HCT116 (cell line): Measurements from ENCODE around the gene BTBD9. TPM values are rescaled to one million over a fixed set of nuclear protein-coding genes. Genes with fewer than 3 reads are reported as not detected.

Experiments
- ATAC-seq: fragments of 200-7000 bp; cut with Tn5 transposase; 2 replicates; pipeline ENCODE4 v1.9.1; 2020; ENCODE audit warnings: mild to moderate bottlenecking, moderate library complexity
- BruUV-seq: library from RNA; stranded (reverse); fragments of 400-500 nt; replicated peaks from 2 replicates; lab custom pipeline; 2021; lab: Mats Ljungman, UMichigan
- CTCF ChIA-PET: fragments of 300-600 bp; sonication (Branson Sonifier 250); formaldehyde crosslinking; loops from one replicate; lab custom pipeline; 2021; ENCODE audit warnings: antibody characterized with exemption; lab: Charles Lee
- POLR2A ChIA-PET: fragments of 300-600, 350-600 bp; sonication (Branson Sonifier 250); formaldehyde crosslinking; loops from one replicate; lab custom pipeline; 2021; ENCODE audit warnings: antibody characterized with exemption; lab: Charles Lee
- RAD21 ChIA-PET, 2 experiments: fragments of 300-600 bp; sonication (Branson Sonifier 250); formaldehyde crosslinking; loops; one replicate each; lab custom pipeline; 2023; ENCODE audit warnings: low total read pairs in 2 of 2; ENCODE audit not compliant: uncharacterized antibody in 2 of 2, unreplicated experiment in 2 of 2, low non-redundant PET in 1 of 2; lab: Charles Lee
- DNase-seq: peaks from one replicate; pipeline ENCODE4 v3.0.0-alpha.2; 2010; ENCODE audit warnings: low read depth, low spot score
- H2AFZ ChIP-seq: fragments of 200-600 bp; shearing (Covaris generic), sonication (generic); 2 replicates; pipeline ENCODE4 v1.6.1; 2017; ENCODE audit warnings: low read depth, mixed run types, mixed read lengths, antibody characterized with exemption, low read length; ENCODE audit not compliant: poor library complexity, severe bottlenecking
- H3K27ac ChIP-seq: 2 replicates; pipeline ENCODE4 v1.5.1; 2012; ENCODE audit warnings: low read depth, low read length
- H3K27me3 ChIP-seq: fragments of 200-600 bp; sonication (generic); 2 replicates; pipeline ENCODE4 v1.6.1; 2016; ENCODE audit warnings: mixed run types, low read length, mixed read lengths; ENCODE audit not compliant: insufficient read depth
- H3K36me3 ChIP-seq, 2 experiments: fragments of 200-500 bp in 1 of 2; fragments of 200-600 bp in 1 of 2; sonication (Bioruptor generic) in 1 of 2; sonication (generic) in 1 of 2; 2 replicates each; pipeline versions ENCODE4 v1.5.1 to v1.6.1; 2014 to 2016; ENCODE audit warnings: low read length in 2 of 2, inconsistent platforms in 1 of 2, mixed read lengths in 1 of 2, mixed run types in 1 of 2; ENCODE audit not compliant: insufficient read depth in 2 of 2, control insufficient read depth in 1 of 2
- H3K4me1 ChIP-seq, 2 experiments: fragments of 200-600 bp in 1 of 2; sonication (generic) in 1 of 2; 2 replicates each; pipeline versions ENCODE4 v1.5.1 to v1.6.1; 2012 to 2017; ENCODE audit warnings: low read length in 2 of 2, inconsistent platforms in 1 of 2, mild to moderate bottlenecking in 1 of 2, mixed read lengths in 1 of 2, mixed run types in 1 of 2, moderate library complexity in 1 of 2; ENCODE audit not compliant: insufficient read depth in 2 of 2, control insufficient read depth in 1 of 2
- H3K4me2 ChIP-seq: fragments of 200-600 bp; sonication (generic); 2 replicates; pipeline ENCODE4 v1.6.1; 2017; ENCODE audit warnings: mixed run types, low read length, mixed read lengths
- H3K4me3 ChIP-seq, 2 experiments: fragments of 200-600 bp in 1 of 2; sonication (generic) in 1 of 2; replicated peaks in 1 of 2; 2 replicates each; pipeline ENCODE4 v1.5.1; 2011 to 2016; ENCODE audit warnings: low read length in 2 of 2, control low read depth in 1 of 2, low read depth in 1 of 2, mild to moderate bottlenecking in 1 of 2, mixed read lengths in 1 of 2, mixed run types in 1 of 2
- H3K79me2 ChIP-seq: fragments of 200-600 bp; sonication (generic); 2 replicates; pipeline ENCODE4 v1.6.1; 2017; ENCODE audit warnings: mild to moderate bottlenecking, mixed run types, low read length, moderate library complexity, mixed read lengths; ENCODE audit not compliant: insufficient read depth
- H3K9ac ChIP-seq: fragments of 200-600 bp; sonication (generic); 2 replicates; pipeline ENCODE4 v1.6.1; 2016; ENCODE audit warnings: low read length, mixed read lengths
- H3K9me2 ChIP-seq: fragments of 200-600 bp; sonication (generic), shearing (Covaris generic); 2 replicates; pipeline ENCODE4 v1.6.1; 2017; ENCODE audit warnings: mixed run types, mild to moderate bottlenecking, moderate library complexity; ENCODE audit not compliant: insufficient read depth
- H3K9me3 ChIP-seq, 2 experiments: fragments of 200-500 bp in 1 of 2; fragments of 200-600 bp in 1 of 2; sonication (Bioruptor generic) in 1 of 2; sonication (generic) in 1 of 2; 2 replicates each; pipeline ENCODE4 v1.6.1; 2014 to 2017; ENCODE audit warnings: low read length in 2 of 2, mixed read lengths in 2 of 2, inconsistent platforms in 1 of 2, low read depth in 1 of 2, mild to moderate bottlenecking in 1 of 2, mixed run types in 1 of 2, moderate library complexity in 1 of 2; ENCODE audit not compliant: control insufficient read depth in 1 of 2, insufficient read depth in 1 of 2
- H4K20me1 ChIP-seq: fragments of 200-600 bp; sonication (generic), shearing (Covaris generic); 2 replicates; pipeline ENCODE4 v1.6.1; 2017; ENCODE audit warnings: mixed run types, mild to moderate bottlenecking, moderate library complexity; ENCODE audit not compliant: insufficient read depth
- ATF3 ChIP-seq: IDR thresholded peaks from 2 replicates; pipeline ENCODE4 v1.6.1; 2012
- CTCF ChIP-seq, 3 experiments: fragments of 200-600 bp in 1 of 3; sonication (generic) in 1 of 3; IDR thresholded peaks in 2 of 3; conservative IDR thresholded peaks in 1 of 3; 2 replicates each; pipeline ENCODE4 v1.5.1; 2012 to 2017; ENCODE audit warnings: low read depth in 2 of 3, low read length in 2 of 3, antibody characterized with exemption in 1 of 3, borderline replicate concordance in 1 of 3, control low read depth in 1 of 3, mild to moderate bottlenecking in 1 of 3, mixed read lengths in 1 of 3, mixed run types in 1 of 3, moderate library complexity in 1 of 3; ENCODE audit not compliant: insufficient read depth in 1 of 3
- EGR1 ChIP-seq: IDR thresholded peaks from 2 replicates; pipeline ENCODE4 v1.6.1; 2012; ENCODE audit warnings: low read depth
- ELF1 ChIP-seq: IDR thresholded peaks from 2 replicates; pipeline ENCODE4 v1.6.1; 2012; ENCODE audit warnings: low read depth, borderline replicate concordance
- EZH2 ChIP-seq: fragments of 200-600 bp; sonication (generic); IDR thresholded peaks from 2 replicates; pipeline ENCODE4 v1.6.1; 2017; ENCODE audit warnings: antibody characterized with exemption, mixed run types
- POLR2A ChIP-seq: IDR thresholded peaks from 2 replicates; pipeline ENCODE4 v1.7.0; 2011; ENCODE audit warnings: borderline replicate concordance; ENCODE audit not compliant: insufficient read depth, insufficient read length; ENCODE audit errors: extremely low read depth
- REST ChIP-seq: IDR thresholded peaks from 2 replicates; pipeline ENCODE4 v1.6.1; 2012; ENCODE audit warnings: low read depth
- SIN3A ChIP-seq: IDR thresholded peaks from 2 replicates; pipeline ENCODE4 v1.6.1; 2012; ENCODE audit warnings: low read depth
- SP1 ChIP-seq: IDR thresholded peaks from 2 replicates; pipeline ENCODE4 v1.6.1; 2012; ENCODE audit warnings: low read depth
- SRF ChIP-seq: IDR thresholded peaks from 2 replicates; pipeline ENCODE4 v1.6.1; 2012; ENCODE audit warnings: low read depth
- TCF7L2 ChIP-seq: IDR thresholded peaks from 2 replicates; pipeline ENCODE4 v1.7.0; 2011; ENCODE audit warnings: borderline replicate concordance, inconsistent platforms; ENCODE audit not compliant: insufficient read depth, insufficient read length; ENCODE audit errors: extremely low read depth
- YY1 ChIP-seq: IDR thresholded peaks from 2 replicates; pipeline ENCODE4 v1.6.1; 2011; ENCODE audit warnings: low read length, low read depth, moderate library complexity, mild to moderate bottlenecking; ENCODE audit not compliant: insufficient replicate concordance; ENCODE audit errors: extremely low read depth
- ZBTB33 ChIP-seq: IDR thresholded peaks from 2 replicates; pipeline ENCODE4 v1.6.1; 2011; ENCODE audit warnings: mild to moderate bottlenecking, low read length, moderate library complexity; ENCODE audit not compliant: insufficient replicate concordance; ENCODE audit errors: extremely low read depth
- ZNF274 ChIP-seq: fragments of 200-500 bp; sonication (Bioruptor generic); IDR thresholded peaks from 2 replicates; pipeline ENCODE4 v1.6.1; 2014; ENCODE audit warnings: mild to moderate bottlenecking, low read depth, low read length, inconsistent platforms
- intact Hi-C: fragments of 100-400 bp; cut with micrococcal nuclease; formaldehyde crosslinking; loops from 2 replicates; pipeline ENCODE4 v1.10.0; 2022
- total RNA-seq: library from RNA; stranded (reverse); gene quantifications from one replicate; pipeline ENCODE4 v1.2.1, GENCODE V29; 2021; ENCODE audit not compliant: unreplicated experiment

BTBD9 gene
- total RNA-seq, 1 experiment from 2014 or later = 10.9 TPM

GRCh38 chr6:38467566-38467965 is 172.2 kb downstream of the BTBD9 start:
- intact Hi-C loops = no loop called here
- H3K4me3 ChIP-seq = no peak overlapping the region
- no peaks in the 10 kb centered on the region for H3K4me1 ChIP-seq
- RAD21 ChIA-PET = no interaction called here
- H3K79me2 ChIP-seq = no peaks in the 10 kb centered on the region
- H3K36me3 ChIP-seq = no peaks in the 10 kb centered on the region
- CTCF ChIA-PET = no interaction called here
- ATAC-seq (no peak), DNase-seq (no peak)
- POLR2A ChIA-PET = no interaction called here
- H3K9ac ChIP-seq = no peak overlapping the region
- no peak overlapping the region for H3K27ac ChIP-seq
- BruUV-seq = no TSS peak
- no peaks in the 10 kb centered on the region for H3K9me2 ChIP-seq
- no peaks in the 10 kb centered on the region for H3K9me3 ChIP-seq
- H3K4me2 ChIP-seq = no peak overlapping the region
- TF ChIP-seq EZH2 (no peak), REST (no peak), POLR2A (no peak), YY1 (no peak), SRF (no peak), ATF3 (no peak), ELF1 (no peak), ZBTB33 (no peak), EGR1 (no peak), ZNF274 (no peak), SP1 (no peak), CTCF (IDR thresholded peaks at IDR 0.05 in 2 of 3, conservative IDR thresholded peaks at IDR 0.05 in 1 of 3; ENCODE audit: borderline replicate concordance in 1 of 3, insufficient read depth in 1 of 3, low read depth in 2 of 3, low read length in 2 of 3) (no peak), SIN3A (no peak), TCF7L2 (no peak)
- no peak overlapping the region for H2AFZ ChIP-seq
- no peaks in the 10 kb centered on the region for H4K20me1 ChIP-seq
- H3K27me3 ChIP-seq = no peaks in the 10 kb centered on the region
